Stomach smooth muscle (tissue), 2 donors: ENCODE results near the gene SLC23A2.

Source experiments
- H3K27ac ChIP-seq: one replicate; pipeline ENCODE4 v1.7.0; 2013; ENCODE audit warnings: mild to moderate bottlenecking, low read length, inconsistent platforms
- H3K27me3 ChIP-seq, 2 donors: one replicate each; pipeline ENCODE4 v1.7.0; 2013; ENCODE audit warnings: low read length in 2 of 2; ENCODE audit not compliant: insufficient read depth in 2 of 2, control insufficient read depth in 1 of 2
- H3K36me3 ChIP-seq, 2 donors: one replicate each; pipeline ENCODE4 v1.7.0; 2013; ENCODE audit warnings: low read length in 2 of 2; ENCODE audit not compliant: control insufficient read depth in 2 of 2, insufficient read depth in 2 of 2
- H3K4me1 ChIP-seq: one replicate; pipeline ENCODE4 v1.7.0; 2013; ENCODE audit warnings: low read length; ENCODE audit not compliant: control insufficient read depth, insufficient read depth
- H3K4me3 ChIP-seq, 2 donors: one replicate each; pipeline ENCODE4 v1.7.0; 2013; ENCODE audit warnings: low read length in 2 of 2
- H3K9ac ChIP-seq, 2 donors: one replicate each; pipeline ENCODE4 v1.7.0; 2013; ENCODE audit warnings: low read length in 2 of 2, mild to moderate bottlenecking in 1 of 2
- H3K9me3 ChIP-seq, 2 donors: one replicate each; pipeline ENCODE4 v1.7.0; 2013; ENCODE audit warnings: low read length in 2 of 2; ENCODE audit not compliant: control insufficient read depth in 2 of 2
- donor health status: healthy.
- donor health status: Pancreatic carcinoma.

The SLC23A2 gene

DNA sequence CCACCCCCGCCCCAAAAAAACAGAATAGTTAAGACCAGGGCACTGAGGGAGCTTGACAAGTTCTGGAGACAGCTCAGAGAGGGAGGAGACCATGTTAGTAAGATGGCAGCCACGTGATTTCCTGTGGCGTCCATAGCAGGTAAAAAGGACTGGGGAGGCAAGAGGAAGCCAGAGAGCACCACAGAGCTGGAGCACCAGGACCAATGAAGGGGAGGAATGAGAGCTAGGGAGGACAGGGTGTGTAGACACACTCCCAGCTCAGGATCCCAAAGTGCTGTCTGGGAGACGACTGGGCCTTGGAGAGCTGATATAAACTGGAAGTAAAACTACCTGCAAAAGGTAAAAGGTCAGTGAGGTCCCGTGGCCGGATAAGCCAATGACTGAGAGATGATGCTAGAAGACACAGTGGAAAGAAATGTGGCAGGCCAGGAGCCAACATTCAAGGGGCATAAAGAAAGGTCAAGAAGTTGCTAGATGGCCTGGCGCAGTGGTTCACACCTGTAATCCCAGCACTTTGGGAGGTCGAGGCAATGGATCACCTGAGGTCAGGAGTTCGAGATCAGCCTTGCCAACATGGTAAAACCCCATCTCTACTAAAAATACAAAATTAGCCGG, 39.0 kb downstream of the SLC23A2 start:
- Histone ChIP-seq H3K36me3 (no peaks in the 10 kb centered on the region), H3K4me1 (no peaks in the 10 kb centered on the region), H3K9ac (no peak overlapping the region), H3K27me3 (no peaks in the 10 kb centered on the region), H3K27ac (no peak overlapping the region), H3K9me3 (no peaks in the 10 kb centered on the region), H3K4me3 (no peak overlapping the region)

DNA sequence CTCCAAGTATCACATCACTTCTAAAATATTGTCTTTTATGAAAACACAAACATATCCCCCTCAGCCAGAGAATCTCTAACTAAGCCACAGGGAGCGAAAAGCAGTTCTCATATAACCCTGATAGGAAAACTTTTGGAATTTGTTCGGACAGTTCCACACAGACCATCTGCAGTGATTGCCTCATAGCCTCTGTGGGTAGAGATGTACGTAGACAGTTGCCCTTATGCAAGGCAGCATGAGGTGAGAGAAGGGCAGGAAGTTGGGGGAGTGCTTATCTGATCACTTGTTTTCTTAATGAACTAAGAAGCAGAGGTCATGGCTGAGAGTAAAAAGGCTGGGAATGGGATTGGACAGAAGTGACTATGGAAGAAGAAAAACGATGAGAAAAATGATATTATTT, 39.6 kb downstream of the SLC23A2 start:
- Histone ChIP-seq H3K4me3 (no peak overlapping the region), H3K27ac (no peak overlapping the region), H3K27me3 (no peaks in the 10 kb centered on the region), H3K36me3 (no peaks in the 10 kb centered on the region), H3K4me1 (no peaks in the 10 kb centered on the region), H3K9me3 (no peaks in the 10 kb centered on the region), H3K9ac (no peak overlapping the region)

DNA sequence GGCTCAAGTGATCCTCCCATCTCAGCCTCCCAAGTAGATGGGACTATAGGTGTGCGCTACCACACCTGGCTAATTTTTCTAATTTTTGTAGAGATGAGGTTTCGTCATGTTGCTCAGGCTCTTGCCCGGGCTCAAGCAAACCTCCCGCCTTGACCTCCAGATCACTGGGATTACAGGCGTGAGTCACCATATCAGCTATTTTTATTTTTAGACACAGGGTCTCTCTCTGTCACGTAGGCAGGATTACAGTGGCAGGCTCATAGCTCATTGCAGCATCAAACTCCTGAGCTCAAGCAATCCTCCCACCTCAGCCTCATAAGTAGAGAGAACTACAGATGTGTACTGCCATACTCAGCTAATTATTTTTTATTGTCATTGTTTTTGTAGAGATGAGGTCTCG, 41.7 kb downstream of the SLC23A2 start:
- H3K4me1 ChIP-seq: no peaks in the 10 kb centered on the region
- no peaks in the 10 kb centered on the region for H3K9me3 ChIP-seq
- H3K36me3 ChIP-seq: no peaks in the 10 kb centered on the region
- H3K27ac ChIP-seq: no peak overlapping the region
- H3K4me3 ChIP-seq: no peak overlapping the region
- no peak overlapping the region for H3K9ac ChIP-seq
- no peaks in the 10 kb centered on the region for H3K27me3 ChIP-seq

DNA sequence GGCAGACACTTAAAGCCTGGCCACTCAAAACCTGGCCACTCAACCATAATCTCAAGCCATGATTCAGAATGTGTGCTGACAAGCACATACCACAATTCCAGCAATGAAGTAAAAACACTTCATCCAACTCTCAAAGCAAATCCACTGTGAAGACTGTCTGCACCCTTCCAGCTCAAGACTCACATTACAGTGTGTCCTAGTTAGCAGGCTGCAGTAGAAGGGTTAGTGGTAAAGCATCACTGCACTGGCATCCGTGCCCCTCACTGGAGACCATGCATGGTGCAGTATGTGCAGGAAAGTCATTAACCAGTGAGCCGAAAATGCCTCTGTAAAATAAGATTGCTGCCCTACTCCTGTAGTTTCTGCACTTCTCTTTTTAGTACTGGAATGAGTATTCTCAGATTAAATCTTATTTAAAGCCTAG, 43.4 kb downstream of the SLC23A2 start:
- Histone ChIP-seq H3K4me3 (no peak overlapping the region), H3K9ac (no peak overlapping the region), H3K27me3 (no peaks in the 10 kb centered on the region), H3K36me3 (no peaks in the 10 kb centered on the region), H3K27ac (no peak overlapping the region), H3K4me1 (no peaks in the 10 kb centered on the region), H3K9me3 (no peaks in the 10 kb centered on the region)

GRCh38 chr20:4957187-4957586, 44.1 kb downstream of the SLC23A2 start:
- H3K9ac ChIP-seq: no peak overlapping the region
- no peak overlapping the region for H3K4me3 ChIP-seq
- H3K9me3 ChIP-seq: no peaks in the 10 kb centered on the region
- no peaks in the 10 kb centered on the region for H3K4me1 ChIP-seq
- H3K36me3 ChIP-seq: no peaks in the 10 kb centered on the region
- no peaks in the 10 kb centered on the region for H3K27me3 ChIP-seq
- H3K27ac ChIP-seq: no peak overlapping the region

- H3K36me3 ChIP-seq: no peaks in the 10 kb centered on the region
- no peak overlapping the region for H3K4me3 ChIP-seq
- H3K4me1 ChIP-seq: peaks cover 3% of the 10 kb centered on the region
- H3K27ac ChIP-seq: no peak overlapping the region
- no peaks in the 10 kb centered on the region for H3K27me3 ChIP-seq
- H3K9ac ChIP-seq: no peak overlapping the region
- H3K9me3 ChIP-seq: no peaks in the 10 kb centered on the region
Measured at GRCh38 chr20:4956200-4956810, 45.0 kb downstream of the SLC23A2 start.

- Histone ChIP-seq H3K27ac (no peak overlapping the region), H3K9ac (no peak overlapping the region), H3K4me1 (peaks cover 15% of the 10 kb centered on the region), H3K9me3 (no peaks in the 10 kb centered on the region), H3K4me3 (no peak overlapping the region), H3K27me3 (no peaks in the 10 kb centered on the region), H3K36me3 (no peaks in the 10 kb centered on the region)
Measured at GRCh38 chr20:4953881-4954280, 47.4 kb downstream of the SLC23A2 start.

DNA sequence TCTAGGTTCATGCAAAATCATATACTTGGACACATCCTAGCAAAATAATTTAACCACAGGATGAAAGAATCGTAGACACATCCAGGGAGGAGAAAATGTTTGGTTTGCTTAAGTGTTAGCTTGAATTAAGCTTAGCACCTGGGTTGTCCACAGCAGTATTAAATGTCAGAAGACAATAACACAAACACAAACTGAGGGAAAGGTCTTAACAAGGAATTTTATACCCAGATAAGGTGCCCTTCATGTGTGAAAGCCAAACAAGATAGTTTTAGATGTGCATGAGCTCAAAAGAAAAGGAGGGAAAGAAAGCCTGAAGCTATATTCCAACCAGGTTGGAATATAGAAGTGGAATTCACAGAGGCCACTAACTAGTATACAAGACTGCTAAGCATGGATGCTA, 49.1 kb downstream of the SLC23A2 start:
- Histone ChIP-seq H3K9me3 (no peaks in the 10 kb centered on the region), H3K36me3 (no peaks in the 10 kb centered on the region), H3K27me3 (no peaks in the 10 kb centered on the region), H3K27ac (no peak overlapping the region), H3K9ac (no peak overlapping the region), H3K4me3 (no peak overlapping the region), H3K4me1 (peaks cover 15% of the 10 kb centered on the region)

GRCh38 chr20:4951299-4951698, 50.0 kb downstream of the SLC23A2 start:
- Histone ChIP-seq H3K4me1 (peaks cover 15% of the 10 kb centered on the region), H3K9me3 (no peaks in the 10 kb centered on the region), H3K4me3 (no peak overlapping the region), H3K9ac (no peak overlapping the region), H3K36me3 (no peaks in the 10 kb centered on the region), H3K27ac (peak overlapping the region; percentile 3), H3K27me3 (no peaks in the 10 kb centered on the region)

DNA sequence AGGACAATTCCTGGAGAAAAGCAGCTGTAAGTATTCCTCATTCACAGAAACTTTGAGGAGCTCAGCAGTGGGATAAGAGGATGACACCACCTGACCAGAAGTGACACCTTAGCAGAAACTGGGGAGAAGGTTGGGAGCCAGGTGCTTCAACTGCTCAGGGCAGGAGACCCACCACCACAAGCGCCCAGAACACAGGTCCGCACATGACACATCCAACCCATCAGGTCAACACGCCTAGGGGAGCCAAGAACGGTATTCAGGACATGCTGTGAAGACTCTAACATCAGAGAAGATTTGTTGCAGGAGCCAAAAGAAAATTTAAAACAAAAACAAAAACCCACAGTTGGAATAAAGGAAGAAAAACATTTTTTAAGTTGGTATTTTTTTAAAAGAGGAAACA, 50.5 kb downstream of the SLC23A2 start:
- H3K4me1 ChIP-seq: peaks cover 15% of the 10 kb centered on the region
- H3K27me3 ChIP-seq: no peaks in the 10 kb centered on the region
- H3K9ac ChIP-seq: no peak overlapping the region
- H3K9me3 ChIP-seq: no peaks in the 10 kb centered on the region
- peak overlapping the region; percentile 3 for H3K27ac ChIP-seq
- no peak overlapping the region for H3K4me3 ChIP-seq
- H3K36me3 ChIP-seq: no peaks in the 10 kb centered on the region

- Histone ChIP-seq H3K9ac (no peak overlapping the region), H3K27ac (no peak overlapping the region)
Measured at GRCh38 chr20:4950437-4950836, 50.9 kb downstream of the SLC23A2 start.

More at GRCh38 chr20:4950437-4950836, 50.9 kb downstream of the SLC23A2 start:
- no peaks in the 10 kb centered on the region for H3K9me3 ChIP-seq
- H3K4me3 ChIP-seq: no peak overlapping the region
- H3K27me3 ChIP-seq: no peaks in the 10 kb centered on the region
- no peaks in the 10 kb centered on the region for H3K36me3 ChIP-seq
- H3K4me1 ChIP-seq: peaks cover 15% of the 10 kb centered on the region
